Non-pigmented ciliary epithelial cell (primary cell): ENCODE measurements around the gene OTOP2.
"Not testable (repeated sequence)": the region's sequence is repeated elsewhere in the genome, so short reads cannot be mapped to it uniquely, and the experiment has no call there.

Experiments
- DNase-seq: peaks from one replicate; pipeline ENCODE4 v3.0.0-alpha.2; 2010; ENCODE audit warnings: low read depth

OTOP2 gene

DNA sequence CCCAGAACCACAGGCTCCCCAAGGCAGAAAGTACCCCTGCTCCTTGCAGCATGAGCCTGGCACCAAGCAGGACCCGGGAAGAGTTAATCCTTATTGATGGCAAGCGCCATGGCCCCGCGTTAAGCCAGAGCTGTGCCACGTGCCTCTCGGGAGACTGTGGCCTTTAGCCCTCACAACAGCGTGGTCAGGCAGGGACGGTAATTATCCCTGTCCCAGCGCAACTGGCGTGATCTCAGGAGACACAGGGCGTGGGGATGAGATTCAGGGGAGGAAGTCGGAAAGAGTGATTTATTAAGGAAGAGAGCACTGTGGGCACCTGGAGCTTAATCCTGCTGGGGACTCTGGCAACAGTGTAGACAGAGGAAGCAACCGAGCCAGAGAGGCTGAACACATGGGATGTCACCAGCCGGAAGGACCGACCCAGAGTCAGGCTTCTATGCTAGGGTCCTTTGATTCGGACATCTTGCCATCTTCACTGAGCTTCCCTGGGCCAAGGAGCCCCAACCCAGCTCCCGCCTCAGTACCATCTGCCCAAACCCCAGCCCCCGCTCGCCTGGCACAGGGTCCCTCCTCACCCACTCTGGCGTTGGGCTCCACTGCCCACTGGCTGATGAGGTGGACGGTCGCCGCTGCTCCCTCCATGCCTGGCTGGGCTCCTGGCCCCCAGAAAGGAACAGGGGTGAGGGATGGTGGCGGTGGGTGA lies 28.5 kb downstream of the OTOP2 start:
- no peak for DNase-seq

DNA sequence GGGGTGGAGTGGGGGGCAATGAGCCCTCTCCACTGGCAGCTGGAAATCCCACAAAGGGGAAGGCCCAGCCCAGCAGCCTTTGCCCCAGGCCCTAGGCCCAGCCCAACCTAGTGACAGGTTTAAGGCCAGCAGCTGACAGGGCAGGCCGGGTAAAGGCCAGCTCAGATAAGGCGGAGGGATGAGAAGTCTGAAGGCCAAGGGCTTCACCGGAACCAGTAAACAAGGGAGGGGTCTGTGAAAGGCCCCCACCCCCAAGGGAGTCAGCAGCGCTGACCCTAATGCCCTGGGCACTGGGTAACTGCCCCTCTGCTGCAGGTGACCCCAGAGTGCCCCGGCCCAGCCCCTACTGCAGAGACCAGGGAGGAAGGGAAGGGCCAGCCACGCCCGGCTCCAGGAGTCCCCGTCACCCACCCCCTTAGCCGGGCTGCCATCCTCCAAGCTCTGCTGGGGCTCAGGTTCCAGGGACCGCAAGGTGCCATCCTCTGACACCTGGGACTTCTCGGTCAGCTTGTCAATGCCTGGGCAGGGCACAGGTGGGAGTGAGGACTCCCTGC lies 29.1 kb downstream of the OTOP2 start:
- no peak for DNase-seq

DNA sequence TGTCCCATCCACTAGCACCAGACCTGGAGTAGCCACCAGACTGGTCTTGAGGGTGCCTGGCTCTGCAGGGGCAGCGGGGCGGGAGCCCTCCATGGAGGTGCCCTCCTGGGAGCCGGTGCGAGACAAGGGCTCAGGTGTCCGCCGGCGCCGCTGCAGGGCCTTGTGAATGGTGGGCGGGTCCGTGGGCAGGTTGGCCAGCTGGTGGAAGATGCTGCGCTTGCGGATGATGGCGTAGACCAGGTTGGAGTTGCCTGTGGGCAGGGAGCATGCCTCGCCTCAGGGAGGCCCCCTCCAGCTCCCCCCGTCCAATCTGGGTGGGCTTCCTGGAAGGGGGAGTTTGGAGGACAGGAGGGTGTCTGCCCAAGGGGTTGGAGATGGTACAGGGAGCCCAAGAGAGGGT lies 30.0 kb downstream of the OTOP2 start:
- DNase-seq: no peak

DNA sequence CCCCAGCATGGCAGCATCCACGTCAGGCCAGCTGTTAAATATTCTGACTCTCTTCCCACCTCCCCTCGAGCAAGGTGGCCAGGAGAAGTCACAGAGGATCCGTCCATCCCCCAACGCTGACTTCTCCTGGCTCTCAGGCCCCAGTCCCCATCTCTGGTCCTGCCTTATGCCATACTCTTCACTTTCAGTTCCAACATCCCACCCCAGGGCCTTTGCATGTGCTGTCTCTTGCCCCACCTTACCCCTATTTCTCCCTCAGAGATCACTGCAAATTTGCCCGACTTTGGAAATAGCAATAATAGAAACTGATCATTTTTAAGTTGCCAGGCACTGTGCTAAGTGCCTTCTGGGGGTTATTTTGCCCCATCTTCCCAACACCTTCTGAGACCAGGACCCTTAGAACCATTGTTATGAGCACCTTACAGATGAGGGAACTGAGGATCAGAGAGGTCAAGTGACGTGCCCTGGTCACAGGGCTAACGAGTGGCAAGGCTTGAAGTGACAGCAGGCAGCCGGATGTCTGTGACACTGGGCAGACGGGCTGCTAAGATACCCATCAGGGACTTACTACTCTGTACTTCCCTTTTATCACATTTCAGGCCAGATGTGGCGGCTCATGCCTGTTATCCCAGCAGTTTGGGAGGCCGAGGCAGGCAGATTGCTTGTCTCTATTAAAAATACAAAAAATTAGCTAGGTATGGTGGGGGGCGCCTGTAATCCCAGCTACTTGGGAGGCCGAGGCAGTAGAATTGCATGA lies 30.8 kb downstream of the OTOP2 start:
- no peak for DNase-seq

DNA sequence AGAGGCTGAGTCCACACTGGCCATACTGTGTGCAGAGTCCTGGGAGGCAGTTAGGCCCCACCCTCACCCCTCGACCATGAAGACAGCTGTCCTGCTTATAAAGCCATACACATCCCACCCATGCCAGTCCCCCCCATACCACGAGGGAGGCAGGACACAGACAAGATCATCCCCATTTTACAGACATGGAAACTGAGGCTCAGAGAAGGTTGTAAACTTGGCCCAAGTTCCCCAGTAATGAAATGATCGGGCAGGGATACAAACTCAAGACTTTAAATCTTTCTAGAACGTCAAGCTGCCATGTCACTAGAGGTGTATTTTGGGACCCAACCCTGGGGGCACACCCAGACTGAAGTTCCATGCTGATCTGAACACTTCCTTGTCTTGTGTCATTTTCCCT lies 32.0 kb downstream of the OTOP2 start:
- DNase-seq: no peak

DNA sequence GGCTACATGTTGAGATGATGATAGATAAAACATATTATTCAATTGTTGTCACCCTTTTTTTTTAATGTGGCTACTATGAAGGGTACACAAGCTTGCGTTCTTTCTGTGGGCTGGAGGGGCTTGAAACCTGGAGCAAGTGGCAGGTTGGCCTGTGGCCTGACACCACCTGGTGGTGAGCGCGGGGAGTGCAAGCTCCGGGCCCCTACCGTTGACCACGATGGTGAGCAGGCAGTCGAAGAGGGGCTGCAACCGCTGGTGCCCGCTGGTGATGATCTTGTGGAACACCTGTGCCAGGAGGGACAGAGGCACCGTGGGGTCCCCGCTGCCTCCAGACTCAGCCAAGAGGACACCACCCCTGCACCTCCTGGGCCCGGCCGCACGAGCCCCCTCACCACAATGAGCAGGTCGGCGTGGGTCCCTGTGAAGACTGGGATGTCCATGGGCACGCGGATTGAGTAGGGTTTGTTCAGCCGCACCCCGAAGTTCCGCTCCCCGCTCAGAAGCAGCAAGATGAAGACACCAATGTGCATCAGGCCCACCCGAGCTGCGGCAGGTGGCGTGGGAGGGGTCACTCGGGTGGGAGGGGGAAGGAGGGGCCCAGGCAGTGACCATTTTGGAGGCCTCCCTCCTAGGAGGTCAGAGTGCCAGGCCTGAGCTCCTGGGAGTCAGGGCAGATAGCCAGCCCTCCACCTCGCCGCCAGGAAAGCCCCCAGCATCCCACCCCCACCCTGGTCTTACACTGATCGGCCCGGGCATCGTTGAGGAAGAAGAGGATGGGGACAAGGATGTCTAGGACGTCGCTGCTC lies 34.1 kb downstream of the OTOP2 start:
- no peak for DNase-seq

DNA sequence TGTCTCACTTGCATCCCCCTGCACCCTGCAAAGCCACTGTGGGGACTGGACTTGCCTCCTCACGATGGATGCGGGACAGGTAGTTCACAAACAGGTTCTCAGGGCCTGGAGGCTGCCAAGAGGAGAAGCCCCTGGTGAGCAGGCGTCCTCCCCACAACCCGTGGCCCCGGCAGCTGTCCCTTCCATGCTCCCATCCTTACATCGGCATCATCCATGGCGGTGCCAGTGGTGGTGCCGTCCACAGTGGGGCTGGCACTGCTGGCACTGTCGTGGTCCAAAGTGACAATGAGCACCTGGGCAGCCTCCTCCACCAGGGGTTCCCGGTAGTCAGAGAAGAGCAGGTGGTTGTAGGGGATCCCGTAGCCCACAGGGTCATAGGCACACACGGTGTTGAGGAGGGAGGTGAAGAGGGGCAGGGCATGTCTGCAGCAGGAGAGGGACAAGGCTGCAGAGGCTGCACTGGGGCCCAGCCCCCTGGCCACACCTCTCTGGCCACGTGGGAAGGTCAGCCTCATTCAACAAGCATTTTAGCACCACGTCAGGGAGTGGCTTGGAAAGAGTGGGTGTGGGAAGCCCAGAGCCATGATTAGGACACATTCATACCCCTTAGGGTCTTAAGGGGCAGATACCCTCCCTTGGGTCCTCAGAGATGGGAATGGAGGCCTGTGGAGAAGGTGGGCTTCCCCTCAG lies 35.9 kb downstream of the OTOP2 start:
- no peak for DNase-seq

DNA sequence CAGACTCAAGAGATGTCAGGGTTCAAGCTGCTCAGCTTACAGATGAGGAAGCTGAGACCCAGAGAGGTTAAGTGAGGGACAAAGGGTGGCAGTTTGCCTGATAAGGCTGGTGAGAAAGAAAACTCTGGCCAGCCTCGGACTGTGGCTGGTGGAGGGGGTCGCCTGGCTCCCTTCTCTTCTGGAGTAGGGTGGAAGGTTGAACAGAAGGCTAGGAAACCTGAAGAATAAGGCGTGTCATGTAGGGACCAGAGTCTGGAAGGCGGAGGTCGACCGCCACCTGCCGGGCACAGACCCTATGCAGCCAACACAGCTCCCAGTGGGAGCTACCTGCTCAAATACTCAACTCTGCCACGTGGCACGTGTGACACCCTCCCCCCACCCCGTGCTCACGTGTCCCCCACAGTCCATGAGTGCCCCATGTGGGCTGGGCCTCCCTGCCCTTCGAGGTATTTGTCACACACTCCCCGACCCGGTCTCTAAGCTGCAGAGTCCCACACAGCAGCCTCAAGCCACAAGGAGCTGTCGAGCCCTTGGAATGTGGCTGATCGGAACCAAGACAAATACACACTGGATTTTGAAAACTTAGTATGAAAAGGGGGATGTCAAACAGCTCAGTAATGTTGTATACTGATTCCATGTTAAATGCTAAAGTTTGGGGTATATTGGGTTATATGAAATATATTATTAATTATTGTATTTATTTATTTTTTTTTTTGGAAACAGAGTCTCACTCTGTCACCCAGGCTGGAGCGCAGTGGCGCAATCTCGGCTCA lies 36.7 kb downstream of the OTOP2 start:
- DNase-seq: no peak

DNA sequence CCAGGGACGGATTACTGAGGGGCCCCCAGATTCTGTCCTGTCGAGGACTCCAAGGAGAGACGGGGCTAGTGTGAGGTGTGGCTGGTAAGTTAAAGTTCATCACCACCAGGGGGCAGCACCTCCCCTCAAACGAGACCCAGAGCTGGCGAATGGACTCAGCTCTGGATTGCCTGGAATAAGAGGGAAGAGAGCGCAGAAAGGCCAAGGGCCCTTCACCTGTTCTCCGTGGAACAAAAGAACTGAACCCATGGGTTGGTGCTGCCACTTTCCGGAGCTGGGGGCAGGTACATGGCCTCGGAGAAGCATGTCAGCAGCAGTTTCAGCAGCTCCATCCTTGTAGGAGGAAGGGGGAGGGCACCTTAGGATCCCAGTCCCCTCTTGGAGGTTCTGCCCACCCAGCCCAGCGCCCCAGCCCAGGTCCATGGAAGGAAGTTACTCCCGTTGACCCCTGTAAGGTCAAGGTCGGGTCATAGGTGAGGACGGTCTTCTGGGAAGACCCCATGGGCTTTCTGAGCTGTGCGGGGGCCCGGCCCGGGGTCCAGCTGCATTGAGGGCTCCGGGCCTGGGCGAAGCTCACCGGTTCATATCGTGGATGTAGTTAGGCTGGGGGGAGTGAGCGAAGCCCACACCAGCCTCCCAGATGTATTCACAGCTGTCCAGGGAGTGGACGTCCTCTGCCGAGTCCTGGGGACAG lies 37.7 kb downstream of the OTOP2 start:
- peak; percentile 46 for DNase-seq

DNA sequence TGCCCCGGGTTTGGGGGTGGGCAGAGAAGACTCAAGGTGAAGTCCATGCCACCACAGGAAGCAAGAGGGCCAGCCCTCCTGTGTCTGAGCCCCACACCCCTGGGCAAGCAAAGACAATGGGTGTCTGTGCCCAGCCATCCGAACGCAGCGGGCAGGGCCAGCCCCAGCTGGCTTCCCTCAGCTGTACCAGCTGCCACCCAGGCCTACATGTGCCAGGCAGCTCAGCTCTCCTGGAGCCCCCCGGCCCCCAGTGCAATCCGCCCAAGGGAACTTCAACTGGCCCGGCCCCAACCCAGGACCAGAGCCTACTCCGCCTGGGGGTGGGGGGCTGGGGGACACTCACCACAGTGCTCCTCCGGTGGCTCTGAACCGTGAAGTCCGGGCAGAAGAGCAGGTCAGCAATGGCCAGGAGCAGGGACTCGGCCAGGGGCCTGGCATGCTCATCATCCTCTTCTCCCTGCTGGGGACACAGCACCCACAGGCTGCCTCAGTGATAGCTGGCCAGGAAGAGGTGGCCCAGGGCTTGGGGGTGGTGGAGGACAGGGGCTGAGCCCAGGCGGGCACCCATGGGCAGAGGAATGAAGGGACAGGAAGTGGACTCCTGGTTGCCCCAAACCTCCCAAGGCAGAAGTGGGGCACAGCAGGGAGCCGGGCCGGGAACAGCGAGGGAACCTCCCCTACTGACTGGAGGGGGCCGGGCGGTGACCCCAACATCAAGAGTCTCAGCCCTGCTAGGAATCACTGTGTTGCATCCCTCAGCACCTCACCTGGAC lies 38.7 kb downstream of the OTOP2 start:
- DNase-seq: no peak

DNA sequence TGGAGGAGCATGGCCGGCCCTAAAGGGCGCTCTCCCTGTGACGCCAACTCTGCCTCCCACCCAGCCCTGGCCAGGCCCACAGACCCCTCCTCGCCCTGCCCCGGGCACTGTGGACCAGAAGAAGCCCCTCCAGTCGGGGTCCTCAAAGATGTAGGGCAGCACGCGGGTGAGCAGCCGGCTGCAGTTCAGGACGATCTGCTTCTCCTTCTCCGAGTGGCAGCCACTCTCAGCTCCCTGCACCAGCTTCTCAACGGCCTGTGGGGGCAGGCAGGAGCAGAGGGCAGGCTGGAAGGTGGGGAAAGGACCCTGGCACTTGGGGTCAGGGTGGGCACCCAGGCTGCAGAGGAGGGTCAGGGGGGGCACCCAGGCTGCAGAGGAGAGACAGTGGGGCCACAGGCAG lies 39.6 kb downstream of the OTOP2 start:
- no peak for DNase-seq

DNA sequence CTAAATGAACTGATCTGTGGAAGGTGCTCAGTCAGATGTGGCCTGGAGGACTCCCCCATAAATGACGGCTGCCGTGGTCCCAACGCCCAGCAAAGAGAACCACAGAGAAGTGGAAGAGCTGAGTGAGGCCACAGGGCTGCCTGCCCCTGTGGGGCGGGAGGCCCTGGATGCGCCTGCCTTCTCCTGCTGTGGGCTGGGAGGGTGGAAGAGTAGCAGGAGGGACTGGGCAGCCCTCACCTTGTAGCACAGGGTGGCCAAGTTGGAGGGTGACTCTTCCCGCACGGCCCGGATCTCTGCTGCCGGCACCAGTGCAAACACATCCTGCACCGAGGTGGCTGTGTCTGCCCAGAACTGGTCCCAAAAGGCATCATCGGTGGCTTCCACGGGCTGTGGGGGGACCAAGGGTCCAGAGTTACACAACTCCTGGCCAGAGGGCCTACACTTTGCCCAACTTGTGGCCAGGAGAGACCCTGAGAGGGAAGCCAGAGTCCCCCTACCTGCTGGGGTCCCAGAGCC lies 40.2 kb downstream of the OTOP2 start:
- no peak for DNase-seq

DNA sequence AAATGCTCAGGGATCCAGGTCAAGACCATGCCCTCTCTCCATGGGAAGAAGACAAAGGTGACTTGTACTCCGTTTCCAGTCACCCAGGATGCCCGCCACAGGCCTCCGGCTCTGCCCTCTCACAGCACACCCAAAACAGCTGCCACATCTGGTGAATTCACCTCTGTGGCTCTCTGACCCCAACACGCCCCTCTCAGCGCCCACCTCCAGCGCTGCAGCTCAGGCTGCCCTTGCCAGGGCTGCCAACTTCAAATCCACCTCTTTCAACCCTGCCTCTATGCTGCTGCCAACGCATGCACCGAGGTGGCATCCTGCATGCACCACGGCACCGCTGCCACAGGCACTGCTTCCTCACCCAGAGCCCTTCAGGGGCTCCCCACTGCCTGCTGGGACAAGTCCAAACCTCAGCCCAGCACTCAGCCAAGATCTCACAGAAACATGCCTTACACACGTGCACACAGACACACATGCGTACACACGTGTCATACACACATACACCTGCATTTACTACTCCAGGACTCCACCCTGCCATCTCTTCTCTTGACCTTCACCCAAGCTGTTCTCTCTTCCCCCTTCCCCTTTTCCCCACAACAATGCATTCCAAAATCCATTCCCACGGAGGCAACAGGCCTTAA lies 41.0 kb downstream of the OTOP2 start:
- no peak for DNase-seq

DNA sequence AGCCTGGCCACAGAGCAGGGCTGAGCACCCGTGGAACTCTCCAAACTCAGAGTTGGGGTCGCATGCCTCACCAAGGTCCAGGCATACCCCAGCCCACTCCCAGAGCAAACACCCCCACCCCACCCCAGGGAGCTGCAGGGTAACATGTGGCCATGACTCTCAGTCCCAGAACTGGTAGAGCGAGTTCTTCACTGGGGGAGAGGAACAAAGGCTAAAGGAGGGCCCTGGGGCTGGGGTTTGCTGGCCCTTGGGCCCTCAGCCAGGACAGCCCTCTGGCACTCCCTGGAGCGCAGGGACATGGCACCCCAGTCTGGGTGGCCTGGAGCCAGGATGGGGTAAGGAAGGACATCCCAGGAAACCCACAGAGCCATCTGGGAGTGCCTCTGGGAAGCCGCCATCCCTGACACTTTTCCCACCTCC lies 44.3 kb downstream of the OTOP2 start:
- DNase-seq: no peak

DNA sequence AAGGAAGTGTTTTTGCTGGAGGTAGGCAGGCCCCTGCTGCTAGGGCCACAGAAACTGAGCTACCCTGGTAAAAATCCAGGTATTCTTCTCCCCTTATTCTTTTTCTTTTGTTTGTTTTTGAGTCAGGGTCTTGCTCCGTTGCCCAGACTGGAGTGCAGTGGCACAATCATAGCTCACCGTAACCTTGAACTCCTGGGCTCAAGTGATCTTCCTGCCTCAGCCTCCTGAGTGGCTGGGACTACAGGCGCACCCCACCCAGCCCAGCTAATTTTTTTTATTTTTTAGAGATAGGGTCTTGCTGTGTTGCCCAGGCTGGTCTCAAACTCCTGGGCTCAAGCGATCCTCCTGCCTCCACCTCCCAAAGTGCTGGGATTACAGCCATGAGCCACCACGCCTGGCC lies 45.4 kb downstream of the OTOP2 start:
- not testable (repeated sequence) for DNase-seq

DNA sequence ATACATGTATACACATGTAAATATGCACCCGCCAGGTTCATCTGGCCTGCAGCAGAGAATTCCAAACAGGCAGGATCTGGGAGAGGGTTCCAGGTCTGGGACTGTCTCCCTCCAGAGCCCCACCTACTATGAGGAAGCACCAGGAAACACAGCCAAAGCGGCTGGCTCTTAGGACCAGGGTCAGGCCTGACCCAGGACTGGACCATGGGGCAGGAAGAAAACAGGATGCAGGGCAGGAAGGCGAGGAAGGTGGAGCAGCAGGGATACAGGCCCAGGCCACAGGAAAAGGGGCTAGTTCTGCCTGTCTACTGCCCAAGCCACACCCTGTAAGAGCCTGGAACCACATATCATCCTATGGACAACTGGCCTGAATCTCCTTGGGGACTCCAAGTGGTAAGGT lies 46.3 kb downstream of the OTOP2 start:
- no peak for DNase-seq

DNA sequence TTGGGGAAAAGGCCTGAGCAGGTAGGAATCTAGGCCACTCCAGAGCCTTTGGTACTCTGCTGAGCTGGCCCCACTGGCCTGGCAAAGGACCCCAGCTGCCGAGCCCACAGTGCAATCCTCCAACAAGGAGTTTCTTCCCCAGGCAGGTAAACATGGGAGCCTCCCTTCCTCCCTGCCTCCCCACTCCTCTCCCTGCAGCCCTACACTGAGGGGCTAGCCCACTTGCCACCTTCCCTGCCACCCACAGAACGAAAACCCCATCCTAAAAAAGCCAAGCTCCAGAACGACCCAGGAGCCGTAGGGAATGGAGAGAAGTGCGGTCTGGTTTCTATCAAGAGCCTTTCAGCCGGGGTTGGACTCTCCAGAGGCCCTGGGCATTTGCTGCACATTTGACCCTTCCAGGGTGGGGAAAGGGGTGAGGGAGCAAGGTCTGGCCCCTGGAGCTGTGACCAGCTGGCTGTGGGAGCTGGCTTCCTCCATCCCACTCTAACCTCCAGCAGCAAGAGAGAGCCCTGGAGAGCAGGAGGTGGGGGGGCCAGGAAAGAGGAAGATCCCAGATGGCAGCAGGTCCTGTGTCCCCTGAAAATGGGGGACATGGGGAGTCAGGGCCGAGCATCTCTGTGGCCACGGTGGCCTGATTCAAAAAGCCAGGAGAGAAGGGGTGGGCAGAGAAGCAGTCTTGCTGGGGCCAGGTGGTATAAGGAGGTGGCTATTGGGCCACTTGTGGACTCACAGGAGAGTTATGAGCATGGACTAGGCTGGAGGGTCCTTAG lies 47.2 kb downstream of the OTOP2 start:
- no peak for DNase-seq

DNA sequence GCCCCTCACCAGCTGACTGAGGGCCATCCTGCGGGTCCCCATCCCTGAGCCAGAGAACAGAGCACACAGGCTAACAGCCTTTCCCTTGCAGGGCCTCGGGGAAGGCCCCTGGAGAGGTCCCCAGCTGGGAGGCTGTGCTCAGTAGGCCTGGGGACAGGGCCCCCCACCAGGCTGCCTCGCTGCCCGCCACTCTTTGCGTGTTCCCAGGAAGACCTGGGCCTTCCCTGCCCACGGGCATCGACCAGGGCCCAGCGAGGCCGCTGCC lies 47.7 kb downstream of the OTOP2 start:
- no peak for DNase-seq
